Neural cell (in vitro differentiated cells): ENCODE data around the gene FAM83G.

ENCODE experiments used
- EP300 ChIP-seq: fragments of 450-650 bp; conservative IDR thresholded peaks from 2 replicates; pipeline ENCODE4 v1.6.1; 2014; ENCODE audit warnings: antibody characterized with exemption, mild to moderate bottlenecking, moderate library complexity; ENCODE audit not compliant: poor library complexity, severe bottlenecking
- EZH2 ChIP-seq: fragments of 200-600, 300-800 bp; shearing (Covaris generic), sonication (generic); IDR thresholded peaks from 2 replicates; pipeline ENCODE4 v1.6.1; 2014; ENCODE audit warnings: antibody characterized with exemption, low read length, borderline replicate concordance, mild to moderate bottlenecking; ENCODE audit not compliant: insufficient read depth, poor library complexity, severe bottlenecking
- MXI1 ChIP-seq: fragments of 450-650 bp; conservative IDR thresholded peaks from 2 replicates; pipeline ENCODE4 v1.6.1; 2014; ENCODE audit warnings: antibody characterized with exemption, mild to moderate bottlenecking; ENCODE audit not compliant: poor library complexity, severe bottlenecking
- POLR2AphosphoS5 ChIP-seq: IDR thresholded peaks from 2 replicates; pipeline ENCODE4 v1.6.1; 2012
- RAD21 ChIP-seq: fragments of 450-650 bp; conservative IDR thresholded peaks from 2 replicates; pipeline ENCODE4 v1.6.1; 2014; ENCODE audit warnings: antibody characterized with exemption, mild to moderate bottlenecking, moderate library complexity
- TAF1 ChIP-seq: IDR thresholded peaks from 2 replicates; pipeline ENCODE4 v1.6.1; 2012; ENCODE audit warnings: low read depth
- TF ChIP-seq, protein P1 (sequence below): fragments of 450-650 bp; IDR thresholded peaks from 2 replicates; pipeline ENCODE4 v1.5.1; 2014; ENCODE audit warnings: antibody characterized with exemption, mild to moderate bottlenecking, moderate library complexity; ENCODE audit not compliant: poor library complexity, severe bottlenecking
- TF ChIP-seq, protein P2 (sequence below): IDR thresholded peaks from 2 replicates; pipeline ENCODE4 v1.6.1; 2012; ENCODE audit warnings: borderline replicate concordance

DNA sequence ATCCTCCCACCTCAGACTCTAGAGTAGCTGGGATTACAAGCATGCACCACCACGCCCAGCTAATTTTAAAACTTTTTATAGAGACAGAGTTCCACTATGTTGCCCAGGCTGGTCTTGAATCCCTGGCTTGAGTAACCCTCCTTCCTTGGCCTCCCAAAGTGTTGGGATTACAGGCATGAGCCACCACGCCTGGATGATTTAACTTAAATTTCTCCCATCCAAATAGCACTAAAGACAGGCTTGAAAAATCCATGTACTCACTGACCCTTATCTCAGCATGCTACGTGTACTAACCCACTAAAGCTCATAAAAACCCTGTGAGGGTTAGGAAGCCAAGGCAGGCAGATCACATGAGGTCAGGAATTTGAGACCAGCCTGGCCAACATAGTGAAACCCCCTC lies 48.0 kb downstream of the FAM83G start:
- TF ChIP-seq, protein P1, sequence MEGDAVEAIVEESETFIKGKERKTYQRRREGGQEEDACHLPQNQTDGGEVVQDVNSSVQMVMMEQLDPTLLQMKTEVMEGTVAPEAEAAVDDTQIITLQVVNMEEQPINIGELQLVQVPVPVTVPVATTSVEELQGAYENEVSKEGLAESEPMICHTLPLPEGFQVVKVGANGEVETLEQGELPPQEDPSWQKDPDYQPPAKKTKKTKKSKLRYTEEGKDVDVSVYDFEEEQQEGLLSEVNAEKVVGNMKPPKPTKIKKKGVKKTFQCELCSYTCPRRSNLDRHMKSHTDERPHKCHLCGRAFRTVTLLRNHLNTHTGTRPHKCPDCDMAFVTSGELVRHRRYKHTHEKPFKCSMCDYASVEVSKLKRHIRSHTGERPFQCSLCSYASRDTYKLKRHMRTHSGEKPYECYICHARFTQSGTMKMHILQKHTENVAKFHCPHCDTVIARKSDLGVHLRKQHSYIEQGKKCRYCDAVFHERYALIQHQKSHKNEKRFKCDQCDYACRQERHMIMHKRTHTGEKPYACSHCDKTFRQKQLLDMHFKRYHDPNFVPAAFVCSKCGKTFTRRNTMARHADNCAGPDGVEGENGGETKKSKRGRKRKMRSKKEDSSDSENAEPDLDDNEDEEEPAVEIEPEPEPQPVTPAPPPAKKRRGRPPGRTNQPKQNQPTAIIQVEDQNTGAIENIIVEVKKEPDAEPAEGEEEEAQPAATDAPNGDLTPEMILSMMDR = no peak
- TF ChIP-seq RAD21 (no peak), POLR2AphosphoS5 (no peak), EP300 (no peak), EZH2 (no peak), MXI1 (no peak), TAF1 (no peak)
- TF ChIP-seq, protein P2, sequence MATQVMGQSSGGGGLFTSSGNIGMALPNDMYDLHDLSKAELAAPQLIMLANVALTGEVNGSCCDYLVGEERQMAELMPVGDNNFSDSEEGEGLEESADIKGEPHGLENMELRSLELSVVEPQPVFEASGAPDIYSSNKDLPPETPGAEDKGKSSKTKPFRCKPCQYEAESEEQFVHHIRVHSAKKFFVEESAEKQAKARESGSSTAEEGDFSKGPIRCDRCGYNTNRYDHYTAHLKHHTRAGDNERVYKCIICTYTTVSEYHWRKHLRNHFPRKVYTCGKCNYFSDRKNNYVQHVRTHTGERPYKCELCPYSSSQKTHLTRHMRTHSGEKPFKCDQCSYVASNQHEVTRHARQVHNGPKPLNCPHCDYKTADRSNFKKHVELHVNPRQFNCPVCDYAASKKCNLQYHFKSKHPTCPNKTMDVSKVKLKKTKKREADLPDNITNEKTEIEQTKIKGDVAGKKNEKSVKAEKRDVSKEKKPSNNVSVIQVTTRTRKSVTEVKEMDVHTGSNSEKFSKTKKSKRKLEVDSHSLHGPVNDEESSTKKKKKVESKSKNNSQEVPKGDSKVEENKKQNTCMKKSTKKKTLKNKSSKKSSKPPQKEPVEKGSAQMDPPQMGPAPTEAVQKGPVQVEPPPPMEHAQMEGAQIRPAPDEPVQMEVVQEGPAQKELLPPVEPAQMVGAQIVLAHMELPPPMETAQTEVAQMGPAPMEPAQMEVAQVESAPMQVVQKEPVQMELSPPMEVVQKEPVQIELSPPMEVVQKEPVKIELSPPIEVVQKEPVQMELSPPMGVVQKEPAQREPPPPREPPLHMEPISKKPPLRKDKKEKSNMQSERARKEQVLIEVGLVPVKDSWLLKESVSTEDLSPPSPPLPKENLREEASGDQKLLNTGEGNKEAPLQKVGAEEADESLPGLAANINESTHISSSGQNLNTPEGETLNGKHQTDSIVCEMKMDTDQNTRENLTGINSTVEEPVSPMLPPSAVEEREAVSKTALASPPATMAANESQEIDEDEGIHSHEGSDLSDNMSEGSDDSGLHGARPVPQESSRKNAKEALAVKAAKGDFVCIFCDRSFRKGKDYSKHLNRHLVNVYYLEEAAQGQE = no peak
